Measurements from ENCODE around the gene OTULINL. TPM values are rescaled to one million over a fixed set of nuclear protein-coding genes. Genes with fewer than 3 reads are reported as not detected.

Gene OTULINL
- total and polyA plus RNA-seq, 4 experiments from 2014 or later: 17.8 to 39.6 (median 25.5) TPM

DNA sequence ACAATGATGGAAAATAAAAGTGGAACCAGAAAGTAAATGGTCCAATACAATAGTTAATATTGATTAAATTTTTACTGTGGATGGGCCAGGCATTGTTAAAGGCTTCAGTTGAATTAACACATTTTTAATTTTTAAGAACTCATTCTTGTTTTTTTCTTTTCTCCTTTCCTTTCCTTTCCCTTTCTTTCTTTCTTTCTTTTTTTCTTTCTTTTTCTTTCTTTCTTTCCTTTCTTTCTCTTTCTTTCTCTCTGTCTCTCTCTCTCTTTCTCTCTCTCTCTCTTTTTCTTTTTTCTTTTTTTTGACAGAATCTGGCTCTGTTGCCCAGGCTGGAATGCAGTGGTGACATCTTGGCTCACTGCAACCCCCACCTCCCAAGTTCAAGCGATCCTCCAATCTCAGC, 13.3 kb upstream of the OTULINL start:
- POLR2A ChIA-PET (ENCODE audit: partially characterized antibody): no interaction called here
- Histone ChIP-seq H3K36me3 (ENCODE audit: insufficient read depth, low read length) (no peaks in the 10 kb centered on the region), H3K4me3 (ENCODE audit: low read length in 2 of 2) (no peak overlapping the region), H3K4me1 (ENCODE audit: insufficient read depth, low read length) (no peaks in the 10 kb centered on the region), H3K27ac (ENCODE audit: low read depth, low read length) (no peak overlapping the region), H3K27me3 (ENCODE audit: insufficient read depth, low read length) (no peaks in the 10 kb centered on the region), H3K9me3 (ENCODE audit: control insufficient read depth in 1 of 2, low read length in 2 of 2) (no peaks in the 10 kb centered on the region)
- Mint-ChIP-seq H3K27me3 (no peaks in the 10 kb centered on the region), H3K4me1 (no peaks in the 10 kb centered on the region), H3K36me3 (no peaks in the 10 kb centered on the region), H3K4me3 (no peak overlapping the region), H3K9me3 (peaks cover 0 to 4% (median 0%) of the 10 kb centered on the region in 8 donors), H3K27ac (peak overlapping the region in 1 of 7 donors; percentile 10)
- CTCF ChIA-PET (ENCODE audit: partially characterized antibody): no interaction called here
- intact Hi-C loops (cut with micrococcal nuclease): no loop called here
- DNase-seq: no peak

GRCh38 chr5:14569948-14570691, 11.5 kb upstream of the OTULINL start:
- no peaks in the 10 kb centered on the region for H3K36me3 Mint-ChIP-seq
- H3K4me1 Mint-ChIP-seq: no peaks in the 10 kb centered on the region
- H3K27ac Mint-ChIP-seq: no peak overlapping the region
- H3K4me3 Mint-ChIP-seq: no peak overlapping the region
- intact Hi-C loops (cut with micrococcal nuclease): no loop called here
- DNase-seq: no peak
- no peaks in the 10 kb centered on the region for H3K36me3 ChIP-seq (ENCODE audit: insufficient read depth, low read length)
- no peaks in the 10 kb centered on the region for H3K4me1 ChIP-seq (ENCODE audit: insufficient read depth, low read length)
- no peaks in the 10 kb centered on the region for H3K27me3 ChIP-seq (ENCODE audit: insufficient read depth, low read length)
- no peaks in the 10 kb centered on the region for H3K9me3 ChIP-seq (ENCODE audit: control insufficient read depth in 1 of 2, low read length in 2 of 2)
- H3K9me3 Mint-ChIP-seq: peaks cover 0 to 4% (median 0%) of the 10 kb centered on the region in 8 donors
- no peaks in the 10 kb centered on the region for H3K27me3 Mint-ChIP-seq
- H3K4me3 ChIP-seq (ENCODE audit: low read length in 2 of 2): no peak overlapping the region
- ChIA-PET CTCF (ENCODE audit: partially characterized antibody) (interaction anchor here (1.1 to 1.4 kb wide), 2 partner anchors 10 to 79 kb away, joined by 3 to 5 read pairs; no protein-coding TSS in a partner anchor), POLR2A (ENCODE audit: partially characterized antibody) (no interaction called here)
- no peak overlapping the region for H3K27ac ChIP-seq (ENCODE audit: low read depth, low read length)

DNA sequence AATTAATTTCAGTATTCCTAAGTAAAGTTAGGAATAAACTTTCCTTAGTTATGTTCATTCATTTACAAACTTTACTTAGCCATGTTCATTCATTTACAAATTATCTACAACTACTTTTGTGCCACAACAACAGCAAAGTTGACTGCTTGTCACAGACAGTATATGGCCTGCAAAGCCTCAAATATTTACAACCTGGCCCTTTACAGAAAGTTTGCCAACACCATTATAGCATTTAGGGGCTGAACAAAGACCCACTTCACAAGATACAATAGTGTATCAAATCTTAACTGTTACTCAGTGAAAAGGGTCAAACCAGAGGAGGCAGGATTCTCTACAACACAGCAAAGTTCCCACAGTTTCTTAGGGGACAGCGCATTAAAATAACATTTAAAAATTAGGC, 9.7 kb upstream of the OTULINL start:
- no peaks in the 10 kb centered on the region for H3K36me3 ChIP-seq (ENCODE audit: insufficient read depth, low read length)
- intact Hi-C loops (cut with micrococcal nuclease): no loop called here
- ChIA-PET POLR2A (ENCODE audit: partially characterized antibody) (no interaction called here), CTCF (ENCODE audit: partially characterized antibody) (no interaction called here)
- Mint-ChIP-seq H3K4me1 (no peaks in the 10 kb centered on the region), H3K9me3 (peaks cover 0 to 4% (median 0%) of the 10 kb centered on the region in 8 donors), H3K36me3 (no peaks in the 10 kb centered on the region), H3K27me3 (no peaks in the 10 kb centered on the region), H3K4me3 (no peak overlapping the region), H3K27ac (no peak overlapping the region)
- no peaks in the 10 kb centered on the region for H3K27me3 ChIP-seq (ENCODE audit: insufficient read depth, low read length)
- H3K4me1 ChIP-seq (ENCODE audit: insufficient read depth, low read length): no peaks in the 10 kb centered on the region
- H3K9me3 ChIP-seq (ENCODE audit: control insufficient read depth in 1 of 2, low read length in 2 of 2): no peaks in the 10 kb centered on the region
- H3K27ac ChIP-seq (ENCODE audit: low read depth, low read length): no peak overlapping the region
- H3K4me3 ChIP-seq (ENCODE audit: low read length in 2 of 2): no peak overlapping the region
- DNase-seq: no peak

DNA sequence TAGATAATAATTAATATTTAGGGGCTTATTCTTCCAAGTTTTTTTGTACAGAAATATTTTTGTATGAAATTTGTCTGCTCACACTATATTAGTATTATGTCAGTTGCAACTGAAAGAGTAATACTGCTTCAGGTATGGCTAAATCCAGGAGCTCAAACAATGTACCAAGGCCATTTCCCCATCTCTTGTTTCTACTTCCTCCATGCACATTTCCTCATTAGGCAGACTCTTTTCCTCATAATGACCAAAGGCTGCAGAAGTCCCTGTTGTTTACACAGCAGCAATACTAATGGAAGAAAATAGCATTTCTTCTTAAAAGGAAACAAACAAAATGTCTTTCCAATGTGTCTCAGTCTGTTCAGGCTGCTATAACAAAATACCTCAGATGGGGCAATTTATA, 9.2 kb upstream of the OTULINL start:
- POLR2A ChIA-PET (ENCODE audit: partially characterized antibody): no interaction called here
- H3K4me3 ChIP-seq (ENCODE audit: low read length in 2 of 2): no peak overlapping the region
- Mint-ChIP-seq H3K36me3 (no peaks in the 10 kb centered on the region), H3K4me1 (no peaks in the 10 kb centered on the region), H3K4me3 (no peak overlapping the region), H3K9me3 (peaks cover 0 to 4% (median 0%) of the 10 kb centered on the region in 8 donors), H3K27me3 (no peaks in the 10 kb centered on the region), H3K27ac (peak overlapping the region in 1 of 7 donors; percentile 50)
- H3K9me3 ChIP-seq (ENCODE audit: control insufficient read depth in 1 of 2, low read length in 2 of 2): no peaks in the 10 kb centered on the region
- DNase-seq: no peak
- CTCF ChIA-PET (ENCODE audit: partially characterized antibody): no interaction called here
- H3K27me3 ChIP-seq (ENCODE audit: insufficient read depth, low read length): no peaks in the 10 kb centered on the region
- no peaks in the 10 kb centered on the region for H3K4me1 ChIP-seq (ENCODE audit: insufficient read depth, low read length)
- no peaks in the 10 kb centered on the region for H3K36me3 ChIP-seq (ENCODE audit: insufficient read depth, low read length)
- no peak overlapping the region for H3K27ac ChIP-seq (ENCODE audit: low read depth, low read length)
- intact Hi-C loops (cut with micrococcal nuclease): no loop called here

DNA sequence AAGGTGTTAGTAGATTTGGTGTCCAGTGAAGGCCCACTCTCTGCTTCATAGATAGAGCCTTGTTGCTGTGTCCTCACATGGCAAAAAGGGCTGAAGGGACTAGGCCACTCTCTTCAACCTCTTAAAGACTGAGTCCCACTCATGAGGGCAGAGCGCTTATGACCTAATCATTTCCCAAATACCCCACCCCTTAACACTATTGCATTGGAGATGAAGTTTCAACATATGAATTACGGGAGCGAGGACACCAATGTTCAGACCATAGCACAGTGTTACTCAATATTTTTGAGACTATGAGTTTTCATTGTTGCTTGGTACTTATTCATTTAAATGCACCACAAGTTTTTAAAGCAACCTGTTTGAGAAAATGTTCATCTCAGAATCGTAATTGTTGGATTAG, 8.8 kb upstream of the OTULINL start:
- Mint-ChIP-seq H3K4me1 (no peaks in the 10 kb centered on the region), H3K4me3 (no peak overlapping the region), H3K27ac (no peak overlapping the region), H3K36me3 (no peaks in the 10 kb centered on the region), H3K27me3 (no peaks in the 10 kb centered on the region), H3K9me3 (peaks cover 0 to 4% (median 0%) of the 10 kb centered on the region in 8 donors)
- no peaks in the 10 kb centered on the region for H3K4me1 ChIP-seq (ENCODE audit: insufficient read depth, low read length)
- H3K4me3 ChIP-seq (ENCODE audit: low read length in 2 of 2): no peak overlapping the region
- no peaks in the 10 kb centered on the region for H3K36me3 ChIP-seq (ENCODE audit: insufficient read depth, low read length)
- H3K27me3 ChIP-seq (ENCODE audit: insufficient read depth, low read length): no peaks in the 10 kb centered on the region
- ChIA-PET POLR2A (ENCODE audit: partially characterized antibody) (no interaction called here), CTCF (ENCODE audit: partially characterized antibody) (no interaction called here)
- no peak overlapping the region for H3K27ac ChIP-seq (ENCODE audit: low read depth, low read length)
- no peak for DNase-seq
- no peaks in the 10 kb centered on the region for H3K9me3 ChIP-seq (ENCODE audit: control insufficient read depth in 1 of 2, low read length in 2 of 2)
- intact Hi-C loops (cut with micrococcal nuclease): no loop called here

- H3K36me3 ChIP-seq (ENCODE audit: insufficient read depth, low read length): no peaks in the 10 kb centered on the region
- no peaks in the 10 kb centered on the region for H3K27me3 ChIP-seq (ENCODE audit: insufficient read depth, low read length)
- POLR2A ChIA-PET (ENCODE audit: partially characterized antibody): interaction anchor here (1.0 kb wide), 1 partner anchor 20 kb away, joined by 3 read pairs; no protein-coding TSS in a partner anchor
- no peak overlapping the region for H3K27ac ChIP-seq (ENCODE audit: low read depth, low read length)
- H3K4me3 ChIP-seq (ENCODE audit: low read length in 2 of 2): no peak overlapping the region
- H3K9me3 Mint-ChIP-seq: peaks cover 0 to 2% (median 0%) of the 10 kb centered on the region in 8 donors
- H3K9me3 ChIP-seq (ENCODE audit: control insufficient read depth in 1 of 2, low read length in 2 of 2): no peaks in the 10 kb centered on the region
- H3K4me1 Mint-ChIP-seq: no peaks in the 10 kb centered on the region
- no peak overlapping the region for H3K4me3 Mint-ChIP-seq
- DNase-seq: no peak
- H3K27ac Mint-ChIP-seq: no peak overlapping the region
- H3K36me3 Mint-ChIP-seq: no peaks in the 10 kb centered on the region
- CTCF ChIA-PET (ENCODE audit: partially characterized antibody): no interaction called here
- no peaks in the 10 kb centered on the region for H3K4me1 ChIP-seq (ENCODE audit: insufficient read depth, low read length)
- H3K27me3 Mint-ChIP-seq: no peaks in the 10 kb centered on the region
- intact Hi-C loops (cut with micrococcal nuclease): no loop called here
These were observed 7.5 kb upstream of the OTULINL start for GRCh38 chr5:14574096-14574495.

DNA sequence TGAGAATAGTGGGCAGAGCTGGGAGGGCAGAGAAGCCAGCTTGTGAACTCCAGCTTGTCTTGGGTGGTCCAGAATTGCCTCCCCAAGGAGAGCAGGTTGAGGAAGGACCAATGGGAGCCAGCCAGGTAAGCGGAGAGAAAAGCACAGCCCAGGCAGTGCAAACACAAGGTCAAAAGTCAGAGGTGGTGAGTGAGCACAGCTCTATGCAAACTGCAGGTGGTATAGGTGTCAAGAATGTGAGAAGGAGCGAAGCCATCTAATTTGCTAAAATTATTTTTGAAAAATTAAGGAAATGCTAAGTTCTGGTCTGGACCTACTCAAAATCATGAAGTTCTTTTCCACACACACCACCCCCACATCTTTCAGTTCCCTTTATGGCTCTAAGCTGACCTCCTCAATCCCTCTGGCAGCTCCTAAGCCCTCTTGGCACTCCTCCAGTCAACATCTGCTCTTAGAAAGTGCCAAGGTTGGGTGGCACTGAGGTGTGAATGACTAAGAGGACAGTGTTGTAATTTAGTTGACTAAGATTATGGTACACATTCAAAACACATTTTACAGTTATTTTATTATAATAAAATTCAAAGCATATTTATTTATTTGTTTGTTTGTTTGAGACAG, 6.6 kb upstream of the OTULINL start:
- DNase-seq: no peak
- Mint-ChIP-seq H3K36me3 (no peaks in the 10 kb centered on the region), H3K27me3 (no peaks in the 10 kb centered on the region), H3K27ac (no peak overlapping the region), H3K4me1 (no peaks in the 10 kb centered on the region), H3K4me3 (no peak overlapping the region), H3K9me3 (peaks cover 0 to 2% (median 0%) of the 10 kb centered on the region in 8 donors)
- intact Hi-C loops (cut with micrococcal nuclease): no loop called here
- ChIA-PET CTCF (ENCODE audit: partially characterized antibody) (no interaction called here), POLR2A (ENCODE audit: partially characterized antibody) (interaction anchor here (1.0 kb wide), 1 partner anchor 19 kb away, joined by 3 read pairs; no protein-coding TSS in a partner anchor)
- Histone ChIP-seq H3K4me3 (ENCODE audit: low read length in 2 of 2) (no peak overlapping the region), H3K27ac (ENCODE audit: low read depth, low read length) (no peak overlapping the region), H3K9me3 (ENCODE audit: control insufficient read depth in 1 of 2, low read length in 2 of 2) (no peaks in the 10 kb centered on the region), H3K36me3 (ENCODE audit: insufficient read depth, low read length) (no peaks in the 10 kb centered on the region), H3K4me1 (ENCODE audit: insufficient read depth, low read length) (no peaks in the 10 kb centered on the region), H3K27me3 (ENCODE audit: insufficient read depth, low read length) (no peaks in the 10 kb centered on the region)

Data from CD4-positive, alpha-beta memory T cell (primary cell).